ENCODE results near the gene VSIG10.
"Not testable (repeated sequence)": the region's sequence is repeated elsewhere in the genome, so short reads cannot be mapped to it uniquely, and the experiment has no call there.

VSIG10 gene

DNA sequence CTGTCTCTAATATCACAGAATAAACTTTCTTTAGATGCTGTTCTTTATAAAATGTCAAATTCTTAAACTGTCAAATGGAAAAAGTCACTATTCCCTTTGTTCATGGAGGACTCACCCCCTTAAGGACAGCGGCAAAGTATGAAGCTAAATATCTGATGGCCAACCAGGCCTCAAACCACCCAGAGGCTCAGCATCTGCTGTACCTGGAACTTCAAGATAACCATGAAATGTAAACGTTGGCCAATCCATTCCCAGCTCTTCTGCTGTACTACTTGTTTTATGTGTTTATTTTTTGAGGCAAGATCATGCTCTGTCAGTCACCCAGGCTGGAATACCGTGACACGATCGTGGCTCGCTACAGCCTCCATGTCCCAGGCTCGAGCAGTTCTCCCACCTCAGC, 71.6 kb downstream of the VSIG10 start:
- no peak for DNase-seq (ENCODE audit: low spot score)

DNA sequence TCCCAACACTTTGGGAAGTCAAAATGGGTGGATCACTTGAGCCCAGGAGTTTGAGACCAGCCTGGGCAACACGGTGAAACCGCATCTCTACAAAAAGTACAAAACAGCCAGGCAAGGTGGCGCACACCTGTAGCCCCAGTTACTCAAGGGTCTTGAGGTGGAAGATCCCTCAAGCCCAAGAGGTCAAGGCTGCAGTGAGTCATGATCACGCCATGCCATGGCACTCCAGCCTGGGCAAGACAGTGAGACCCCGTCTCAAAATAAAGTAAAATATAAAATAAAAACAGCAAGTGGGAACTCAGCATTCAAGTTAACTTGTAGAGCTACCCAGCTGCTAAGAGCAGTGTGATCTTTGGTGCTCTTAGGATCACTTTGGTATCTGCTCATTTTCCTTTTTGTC, 74.6 kb downstream of the VSIG10 start:
- no peak for DNase-seq (ENCODE audit: low spot score)

GRCh38 chr12:118025168-118025567, 78.6 kb downstream of the VSIG10 start:
- no peak for DNase-seq (ENCODE audit: low spot score)

DNA sequence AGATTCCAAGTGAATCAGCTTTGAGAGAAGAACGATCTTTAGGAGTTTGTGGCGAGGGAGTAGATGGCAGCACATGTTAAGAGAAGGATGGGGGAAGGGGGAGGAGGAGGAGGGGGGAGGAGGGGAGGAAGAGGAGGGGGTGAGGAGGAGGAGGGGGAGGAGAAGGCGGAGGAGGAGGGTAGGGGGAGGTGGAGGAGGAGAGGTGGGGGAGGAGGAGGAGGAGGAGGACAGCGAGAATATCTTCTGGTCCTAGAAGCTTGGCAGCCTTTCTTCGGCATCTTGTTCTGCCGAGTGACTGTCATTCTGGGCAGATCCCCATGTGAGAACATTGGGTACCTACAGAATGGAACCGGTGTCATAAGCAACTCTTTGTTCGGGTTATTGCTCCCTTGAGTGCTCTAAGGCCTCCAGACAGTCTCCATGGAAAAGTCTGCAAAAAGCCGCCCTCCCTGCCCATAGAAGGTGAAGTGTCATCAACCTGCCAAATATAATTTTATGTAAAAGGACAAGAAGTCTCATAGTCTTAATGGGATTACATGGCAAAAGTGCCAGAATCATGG, 80.4 kb downstream of the VSIG10 start:
- DNase-seq (ENCODE audit: low spot score): no peak

- no peak for DNase-seq (ENCODE audit: low spot score)
Observed at GRCh38 chr12:118022728-118023109, 81.1 kb downstream of the VSIG10 start.

- not testable (repeated sequence) for DNase-seq (ENCODE audit: low spot score)
Observed at GRCh38 chr12:118022097-118022727, 81.6 kb downstream of the VSIG10 start.

DNA sequence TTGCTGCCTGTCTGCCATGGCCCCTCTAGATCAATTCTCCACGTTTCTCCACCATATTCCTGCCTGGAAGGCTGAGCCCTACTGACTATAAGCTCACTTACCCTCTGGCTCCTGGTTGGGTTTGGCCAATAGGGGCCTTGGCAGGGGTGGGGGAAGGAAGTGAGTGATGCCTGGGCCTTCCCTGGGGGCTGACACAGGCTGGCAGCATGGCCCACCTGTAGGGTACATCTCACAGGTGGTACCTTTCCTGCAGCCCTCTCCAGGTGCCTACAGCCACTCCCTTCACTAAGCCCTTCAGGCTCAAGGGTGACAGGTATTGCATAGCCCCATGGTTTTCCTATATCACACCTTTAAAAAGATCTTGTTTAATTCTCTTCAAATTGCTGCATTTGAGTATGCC, 83.8 kb downstream of the VSIG10 start:
- DNase-seq (ENCODE audit: low spot score): no peak

DNA sequence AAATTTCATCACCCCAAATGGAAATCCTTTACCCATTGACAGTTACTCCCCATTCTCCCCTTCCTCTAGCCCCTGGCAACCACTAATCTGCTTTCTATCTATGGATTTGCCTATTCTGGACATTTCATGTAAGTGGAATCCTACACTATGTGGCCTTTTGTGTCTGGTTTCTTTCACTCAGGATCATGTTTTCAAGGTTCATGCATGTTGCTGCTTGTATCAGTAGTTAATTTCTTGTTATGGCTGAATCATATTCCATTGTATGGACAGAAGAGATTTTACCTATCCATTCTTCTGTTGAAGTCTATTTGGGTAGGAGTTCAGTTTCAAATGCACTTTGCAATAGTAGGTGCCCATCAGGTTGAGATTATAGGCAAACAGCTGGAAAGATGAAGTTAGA, 85.9 kb downstream of the VSIG10 start:
- no peak for DNase-seq (ENCODE audit: low spot score)

GRCh38 chr12:118016424-118017264, 87.2 kb downstream of the VSIG10 start, which contains the start of gene RFC5:
RFC5 (plus strand) TSS chr12:118016703; CDS start chr12:118016828, 125 bp downstream.
- peak; percentile 76 for DNase-seq (ENCODE audit: low spot score)

DNA sequence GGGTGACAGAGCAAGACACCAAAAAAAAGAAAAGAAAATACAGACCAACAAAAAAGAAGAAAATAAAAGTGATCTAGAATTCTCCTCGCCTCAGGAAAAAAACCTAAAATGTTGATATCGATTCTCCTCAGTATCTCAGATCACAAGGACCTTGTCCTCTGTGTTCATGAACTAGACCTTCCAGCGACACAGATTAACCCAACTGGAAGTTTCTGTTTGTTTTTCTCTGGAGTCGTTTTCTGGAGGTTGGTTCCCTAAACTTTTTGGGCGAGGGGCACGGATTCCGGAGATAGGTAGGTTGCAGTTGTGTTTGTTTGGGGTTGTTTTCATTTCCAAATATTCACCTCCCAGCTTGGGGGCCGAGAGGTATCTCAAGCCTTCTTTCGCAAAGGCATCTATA, 87.9 kb downstream of the VSIG10 start:
- DNase-seq (ENCODE audit: low spot score): no peak

- no peak for DNase-seq (ENCODE audit: low spot score)
Observed at GRCh38 chr12:118015306-118015705, 88.5 kb downstream of the VSIG10 start.
